K562 (cell line): ENCODE measurements around the gene MTHFR. TPM values are rescaled to one million over a fixed set of nuclear protein-coding genes. Genes with fewer than 3 reads are reported as not detected.

ENCODE experiments used
- E2F8 ChIP-seq: fragments of 450-650 bp; IDR thresholded peaks from 2 replicates; pipeline ENCODE4 v1.7.1; 2018; ENCODE audit warnings: mild to moderate bottlenecking, low read depth; ENCODE audit not compliant: partially characterized antibody
- FOXO4 ChIP-seq: fragments of 450-650 bp; formaldehyde crosslinking; IDR thresholded peaks from 2 replicates; pipeline ENCODE4 v1.4.0; 2020; ENCODE audit warnings: mild to moderate bottlenecking, moderate library complexity
- GATA2 ChIP-seq: sonication (generic); formaldehyde crosslinking; IDR thresholded peaks from 2 replicates; pipeline ENCODE4 v1.4.0; 2020; ENCODE audit warnings: mild to moderate bottlenecking, missing genetic modification reagents
- ZNF77 ChIP-seq: fragments of 250-450 bp; sonication (Bioruptor Pico); IDR thresholded peaks from 2 replicates; pipeline ENCODE4 v1.5.0; 2020
- polyA plus RNA-seq, 8 experiments: library from polyadenylated mRNA; depleted of rRNA in 4 of 8; stranded (reverse) in 5 of 8; unstranded in 3 of 8; fragments of >200 nt; fragmentation: Nextera tagmentation in 2 of 8; fragmentation: Illumina TruSeq in 1 of 8; extraction: Ambion mirVana in 2 of 8; extraction: Trizol in 1 of 8; gene quantifications; 2 replicates each; pipeline versions ENCODE4 v1.2.1 to v1.2.3, GENCODE V29; 2011 to 2014; ENCODE audit warnings: inconsistent platforms in 1 of 8, missing spikeins in 1 of 8
- total RNA-seq, 7 experiments: library from RNA; depleted of rRNA in 6 of 7; stranded (reverse); fragments of >200 nt in 6 of 7; fragmentation: Illumina TruSeq in 2 of 7; extraction: Trizol in 2 of 7; gene quantifications; 2 replicates each; pipeline versions ENCODE4 v1.2.1 to v1.2.3, GENCODE V29; 2011 to 2021; ENCODE audit warnings: low replicate concordance in 1 of 7
- TF ChIP-seq, protein P1 (sequence below): sonication (generic); formaldehyde crosslinking; IDR thresholded peaks from 2 replicates; pipeline ENCODE4 v1.8.0; 2023; ENCODE audit warnings: missing genetic modification reagents, mild to moderate bottlenecking, borderline replicate concordance
- TF ChIP-seq, protein P2 (sequence below), 3 experiments: IDR thresholded peaks in 2 of 3; conservative IDR thresholded peaks in 1 of 3; 2 replicates each; pipeline ENCODE4 v1.5.1; 2011 to 2012; ENCODE audit warnings: low read length in 3 of 3, mild to moderate bottlenecking in 3 of 3, control low read depth in 2 of 3, improper control_type of control experiment in 1 of 3, inconsistent platforms in 1 of 3, low read depth in 1 of 3, mixed read lengths in 1 of 3, moderate library complexity in 1 of 3; ENCODE audit not compliant: insufficient read depth in 2 of 3

Gene MTHFR
- total and polyA plus RNA-seq, 9 of the 15 experiments (the other 6 are each of a cell fraction or from before 2014, with no cell fraction given) = 5.0 to 104 (median 62.6) TPM

DNA sequence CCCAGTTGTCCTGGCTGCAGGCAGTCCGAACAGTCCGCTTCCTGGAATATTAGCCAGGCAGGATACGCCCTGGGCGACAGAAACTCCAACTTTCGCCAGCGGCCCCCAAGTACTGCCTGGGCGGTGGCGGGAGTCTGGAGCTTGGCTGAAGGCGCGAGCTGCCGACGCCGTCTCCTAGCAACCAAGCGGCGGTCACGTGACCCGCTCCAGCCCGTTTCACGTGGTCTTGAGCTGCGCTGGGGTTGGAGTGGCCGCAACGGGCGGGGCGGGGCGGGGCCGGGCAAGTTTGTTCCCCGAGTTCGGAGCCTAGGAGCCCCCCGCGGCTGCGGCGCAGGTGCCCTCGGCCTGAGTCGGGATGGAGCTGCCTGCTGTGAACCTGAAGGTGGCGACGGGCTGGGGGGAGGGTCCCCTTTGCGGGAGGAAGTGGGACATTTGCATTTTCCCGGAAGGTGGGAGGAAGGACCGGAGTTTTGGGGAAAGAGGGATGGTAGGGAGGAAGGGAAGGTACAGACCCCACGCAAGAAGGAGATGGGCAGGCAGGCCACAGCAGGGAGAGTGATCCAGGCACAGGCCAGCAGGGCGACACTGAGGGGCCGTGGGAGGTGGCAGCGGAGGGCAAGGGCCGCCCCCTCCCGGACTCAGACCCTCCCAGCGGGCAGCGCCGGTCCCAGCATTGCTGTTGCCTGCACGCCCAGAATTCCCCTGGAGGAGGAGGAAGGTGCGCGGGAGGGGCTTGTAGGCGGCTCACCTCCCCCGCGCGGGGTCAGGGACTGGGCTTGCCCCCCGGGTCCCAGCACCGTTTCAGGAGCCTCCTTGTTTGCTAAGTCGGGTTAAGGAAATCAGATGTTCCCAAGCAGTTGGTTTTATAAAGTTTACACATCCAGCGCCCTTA, 69.7 kb downstream of the MTHFR start, which contains the start of gene AGTRAP (continued):
- TF ChIP-seq GATA2 (no peak), E2F8 (peak; percentile 80), FOXO4 (CRISPR knock-in tag) (0 out of 2 replicates have a peak, but pooled peaks have one; percentile 32), ZNF77 (CRISPR knock-in tag) (no peak)
- TF ChIP-seq, protein P1, sequence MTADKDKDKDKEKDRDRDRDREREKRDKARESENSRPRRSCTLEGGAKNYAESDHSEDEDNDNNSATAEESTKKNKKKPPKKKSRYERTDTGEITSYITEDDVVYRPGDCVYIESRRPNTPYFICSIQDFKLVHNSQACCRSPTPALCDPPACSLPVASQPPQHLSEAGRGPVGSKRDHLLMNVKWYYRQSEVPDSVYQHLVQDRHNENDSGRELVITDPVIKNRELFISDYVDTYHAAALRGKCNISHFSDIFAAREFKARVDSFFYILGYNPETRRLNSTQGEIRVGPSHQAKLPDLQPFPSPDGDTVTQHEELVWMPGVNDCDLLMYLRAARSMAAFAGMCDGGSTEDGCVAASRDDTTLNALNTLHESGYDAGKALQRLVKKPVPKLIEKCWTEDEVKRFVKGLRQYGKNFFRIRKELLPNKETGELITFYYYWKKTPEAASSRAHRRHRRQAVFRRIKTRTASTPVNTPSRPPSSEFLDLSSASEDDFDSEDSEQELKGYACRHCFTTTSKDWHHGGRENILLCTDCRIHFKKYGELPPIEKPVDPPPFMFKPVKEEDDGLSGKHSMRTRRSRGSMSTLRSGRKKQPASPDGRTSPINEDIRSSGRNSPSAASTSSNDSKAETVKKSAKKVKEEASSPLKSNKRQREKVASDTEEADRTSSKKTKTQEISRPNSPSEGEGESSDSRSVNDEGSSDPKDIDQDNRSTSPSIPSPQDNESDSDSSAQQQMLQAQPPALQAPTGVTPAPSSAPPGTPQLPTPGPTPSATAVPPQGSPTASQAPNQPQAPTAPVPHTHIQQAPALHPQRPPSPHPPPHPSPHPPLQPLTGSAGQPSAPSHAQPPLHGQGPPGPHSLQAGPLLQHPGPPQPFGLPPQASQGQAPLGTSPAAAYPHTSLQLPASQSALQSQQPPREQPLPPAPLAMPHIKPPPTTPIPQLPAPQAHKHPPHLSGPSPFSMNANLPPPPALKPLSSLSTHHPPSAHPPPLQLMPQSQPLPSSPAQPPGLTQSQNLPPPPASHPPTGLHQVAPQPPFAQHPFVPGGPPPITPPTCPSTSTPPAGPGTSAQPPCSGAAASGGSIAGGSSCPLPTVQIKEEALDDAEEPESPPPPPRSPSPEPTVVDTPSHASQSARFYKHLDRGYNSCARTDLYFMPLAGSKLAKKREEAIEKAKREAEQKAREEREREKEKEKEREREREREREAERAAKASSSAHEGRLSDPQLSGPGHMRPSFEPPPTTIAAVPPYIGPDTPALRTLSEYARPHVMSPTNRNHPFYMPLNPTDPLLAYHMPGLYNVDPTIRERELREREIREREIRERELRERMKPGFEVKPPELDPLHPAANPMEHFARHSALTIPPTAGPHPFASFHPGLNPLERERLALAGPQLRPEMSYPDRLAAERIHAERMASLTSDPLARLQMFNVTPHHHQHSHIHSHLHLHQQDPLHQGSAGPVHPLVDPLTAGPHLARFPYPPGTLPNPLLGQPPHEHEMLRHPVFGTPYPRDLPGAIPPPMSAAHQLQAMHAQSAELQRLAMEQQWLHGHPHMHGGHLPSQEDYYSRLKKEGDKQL = no peak; the same call in 1 of the 2 replicates
- TF ChIP-seq, protein P2, sequence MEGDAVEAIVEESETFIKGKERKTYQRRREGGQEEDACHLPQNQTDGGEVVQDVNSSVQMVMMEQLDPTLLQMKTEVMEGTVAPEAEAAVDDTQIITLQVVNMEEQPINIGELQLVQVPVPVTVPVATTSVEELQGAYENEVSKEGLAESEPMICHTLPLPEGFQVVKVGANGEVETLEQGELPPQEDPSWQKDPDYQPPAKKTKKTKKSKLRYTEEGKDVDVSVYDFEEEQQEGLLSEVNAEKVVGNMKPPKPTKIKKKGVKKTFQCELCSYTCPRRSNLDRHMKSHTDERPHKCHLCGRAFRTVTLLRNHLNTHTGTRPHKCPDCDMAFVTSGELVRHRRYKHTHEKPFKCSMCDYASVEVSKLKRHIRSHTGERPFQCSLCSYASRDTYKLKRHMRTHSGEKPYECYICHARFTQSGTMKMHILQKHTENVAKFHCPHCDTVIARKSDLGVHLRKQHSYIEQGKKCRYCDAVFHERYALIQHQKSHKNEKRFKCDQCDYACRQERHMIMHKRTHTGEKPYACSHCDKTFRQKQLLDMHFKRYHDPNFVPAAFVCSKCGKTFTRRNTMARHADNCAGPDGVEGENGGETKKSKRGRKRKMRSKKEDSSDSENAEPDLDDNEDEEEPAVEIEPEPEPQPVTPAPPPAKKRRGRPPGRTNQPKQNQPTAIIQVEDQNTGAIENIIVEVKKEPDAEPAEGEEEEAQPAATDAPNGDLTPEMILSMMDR (IDR thresholded peaks at IDR 0.05 in 2 of 3, conservative IDR thresholded peaks at IDR 0.05 in 1 of 3; ENCODE audit: insufficient read depth in 2 of 3, low read depth in 1 of 3, low read length in 3 of 3) = peak; percentile 13 to 19 (median 18); a peak in 2 of 6 replicates
